Left ventricle myocardium inferior (tissue), 1 donor: Measurements from ENCODE around the gene COA5. TPM values are rescaled to one million over a fixed set of nuclear protein-coding genes. Genes with fewer than 3 reads are reported as not detected.

ENCODE experiments used
- DNase-seq: peaks from one replicate; pipeline ENCODE4 v3.0.0-alpha.2; 2020
- H3K27ac ChIP-seq: fragments of 200-600 bp; replicated peaks from 2 replicates; pipeline ENCODE4 v1.8.0; 2021
- H3K27me3 ChIP-seq: fragments of 200-600 bp; 2 replicates; pipeline ENCODE4 v1.8.0; 2021; ENCODE audit warnings: low read depth
- H3K36me3 ChIP-seq: fragments of 200-600 bp; 2 replicates; pipeline ENCODE4 v1.8.0; 2021
- H3K4me1 ChIP-seq: fragments of 200-600 bp; 2 replicates; pipeline ENCODE4 v1.8.0; 2021
- H3K4me3 ChIP-seq: fragments of 200-600 bp; 2 replicates; pipeline ENCODE4 v1.8.0; 2021; ENCODE audit warnings: mild to moderate bottlenecking, moderate library complexity
- H3K9me3 ChIP-seq: fragments of 200-600 bp; replicated peaks from 2 replicates; pipeline ENCODE4 v1.8.0; 2021
- CTCF ChIP-seq: fragments of 200-600 bp; IDR thresholded peaks from 2 replicates; pipeline ENCODE4 v1.8.0; 2021; ENCODE audit warnings: antibody characterized with exemption, mild to moderate bottlenecking, borderline replicate concordance
- intact Hi-C: fragments of 100-400 bp; cut with micrococcal nuclease; formaldehyde crosslinking; loops from one replicate; pipeline ENCODE4 v1.11.0; 2022
- total RNA-seq: library from RNA; stranded (reverse); fragmentation: NEBNext Ultra II Directional; extraction: Animal tissue kit (Norgen Biotek cat#: 25700); gene quantifications from one replicate; pipeline ENCODE4 v1.2.1, GENCODE V29; 2021
- donor health status: DM: no; HTN: yes; CAD: no; lungs with severe emphysema.

The COA5 gene
- total RNA-seq, 1 donor from 2014 or later = 33.3 TPM

- Histone ChIP-seq H3K27ac (no peak overlapping the region), H3K4me1 (no peaks in the 10 kb centered on the region), H3K9me3 (no peaks in the 10 kb centered on the region), H3K27me3 (no peaks in the 10 kb centered on the region), H3K4me3 (no peak overlapping the region), H3K36me3 (peaks cover 81% of the 10 kb centered on the region)
- DNase-seq = no peak
- no peak for TF ChIP-seq CTCF
- intact Hi-C loops = no loop called here
Measured at GRCh38 chr2:98634406-98635092, 26.2 kb upstream of the COA5 start.

- no peak for DNase-seq
- Histone ChIP-seq H3K4me3 (no peak overlapping the region), H3K4me1 (no peaks in the 10 kb centered on the region), H3K9me3 (no peaks in the 10 kb centered on the region), H3K27ac (no peak overlapping the region), H3K36me3 (peaks cover 66% of the 10 kb centered on the region), H3K27me3 (no peaks in the 10 kb centered on the region)
- TF ChIP-seq CTCF = no peak
- intact Hi-C loops = no loop called here
Measured at GRCh38 chr2:98632351-98632750, 24.0 kb upstream of the COA5 start.

GRCh38 chr2:98623657-98624056 is 15.3 kb upstream of the COA5 start:
- Histone ChIP-seq H3K4me1 (no peaks in the 10 kb centered on the region), H3K4me3 (no peak overlapping the region), H3K27ac (no peak overlapping the region), H3K36me3 (peaks cover 36% of the 10 kb centered on the region), H3K9me3 (no peaks in the 10 kb centered on the region), H3K27me3 (no peaks in the 10 kb centered on the region)
- intact Hi-C loops = no loop called here
- DNase-seq = peak; percentile 48
- no peak for TF ChIP-seq CTCF

GRCh38 chr2:98617149-98617548 is 8.8 kb upstream of the COA5 start:
- intact Hi-C loops = no loop called here

GRCh38 chr2:98615481-98615880 is 7.2 kb upstream of the COA5 start:
- Histone ChIP-seq H3K36me3 (peaks cover 91% of the 10 kb centered on the region), H3K4me3 (no peak overlapping the region), H3K4me1 (peaks cover 13% of the 10 kb centered on the region), H3K9me3 (no peaks in the 10 kb centered on the region), H3K27me3 (no peaks in the 10 kb centered on the region), H3K27ac (no peak overlapping the region)
- intact Hi-C loops = no loop called here
- no peak for TF ChIP-seq CTCF
- DNase-seq = no peak

More at GRCh38 chr2:98617149-98617548, 8.8 kb upstream of the COA5 start:
- H3K4me1 ChIP-seq = no peaks in the 10 kb centered on the region
- no peak for TF ChIP-seq CTCF
- no peak overlapping the region for H3K27ac ChIP-seq
- H3K27me3 ChIP-seq = no peaks in the 10 kb centered on the region
- H3K9me3 ChIP-seq = no peaks in the 10 kb centered on the region
- no peak overlapping the region for H3K4me3 ChIP-seq
- H3K36me3 ChIP-seq = peaks cover 89% of the 10 kb centered on the region
- no peak for DNase-seq
